ENCODE data around the gene ACTG2. TPM values are rescaled to one million over a fixed set of nuclear protein-coding genes. Genes with fewer than 3 reads are reported as not detected.
"Not testable (repeated sequence)": the region's sequence is repeated elsewhere in the genome, so short reads cannot be mapped to it uniquely, and the experiment has no call there.

Gene ACTG2
- total RNA-seq, 4 donors from 2014 or later, result 37.7 to 809 (median 109) TPM

- TF ChIP-seq POLR2A (IDR thresholded peaks at IDR 0.05) (no peak), CTCF (IDR thresholded peaks at IDR 0.05) (no peak)
- H3K9me3 ChIP-seq, result no peaks in the 10 kb centered on the region
- no peaks in the 10 kb centered on the region for H3K36me3 ChIP-seq
- WGBS, 2 donors, result 53 to 68% methylated on average over 6 of the region's 6 CpGs
- no peak for DNase-seq
- intact Hi-C loops (cut with DNase I), result no loop called here
- H3K27me3 ChIP-seq, result no peaks in the 10 kb centered on the region
- H3K4me3 ChIP-seq, result peak overlapping the region in 3 of 4 donors; percentile 40 to 58 (median 42)
- H3K4me1 ChIP-seq, result peaks cover 0 to 10% (median 0%) of the 10 kb centered on the region in 3 donors
- H3K27ac ChIP-seq, result peak overlapping the region; percentile 47 to 86 (median 80)
Observed at GRCh38 chr2:73897934-73898333, 5.1 kb downstream of the ACTG2 start.

- Histone ChIP-seq H3K27ac (peak overlapping the region in 3 of 4 donors; percentile 32 to 86 (median 48)), H3K36me3 (no peaks in the 10 kb centered on the region), H3K4me1 (peaks cover 0 to 10% (median 0%) of the 10 kb centered on the region in 3 donors), H3K4me3 (peak overlapping the region in 3 of 4 donors; percentile 38 to 42 (median 40)), H3K27me3 (no peaks in the 10 kb centered on the region), H3K9me3 (no peaks in the 10 kb centered on the region)
- intact Hi-C loops (cut with DNase I), result no loop called here
- TF ChIP-seq POLR2A (IDR thresholded peaks at IDR 0.05) (no peak), CTCF (IDR thresholded peaks at IDR 0.05) (no peak)
- WGBS, 2 donors, result 77 to 79% methylated on average over 6 to 8 of the region's 8 CpGs
- DNase-seq, result no peak
Observed at GRCh38 chr2:73899801-73900336, 7.1 kb downstream of the ACTG2 start.

GRCh38 chr2:73901143-73901542 lies 8.3 kb downstream of the ACTG2 start:
- H3K27me3 ChIP-seq, result no peaks in the 10 kb centered on the region
- no peak for DNase-seq
- TF ChIP-seq POLR2A (IDR thresholded peaks at IDR 0.05), result no peak
- TF ChIP-seq CTCF (IDR thresholded peaks at IDR 0.05), result no peak
- H3K4me3 ChIP-seq, result peak overlapping the region in 1 of 4 donors; percentile 9
- no peaks in the 10 kb centered on the region for H3K9me3 ChIP-seq
- intact Hi-C loops (cut with DNase I), result no loop called here
- H3K27ac ChIP-seq, result peak overlapping the region in 2 of 4 donors; percentile 14 to 86
- 59 to 73% methylated on average over 3 to 10 of the region's 10 CpGs for WGBS, 2 donors
- no peaks in the 10 kb centered on the region for H3K36me3 ChIP-seq
- peaks cover 0 to 10% (median 0%) of the 10 kb centered on the region in 3 donors for H3K4me1 ChIP-seq

DNA sequence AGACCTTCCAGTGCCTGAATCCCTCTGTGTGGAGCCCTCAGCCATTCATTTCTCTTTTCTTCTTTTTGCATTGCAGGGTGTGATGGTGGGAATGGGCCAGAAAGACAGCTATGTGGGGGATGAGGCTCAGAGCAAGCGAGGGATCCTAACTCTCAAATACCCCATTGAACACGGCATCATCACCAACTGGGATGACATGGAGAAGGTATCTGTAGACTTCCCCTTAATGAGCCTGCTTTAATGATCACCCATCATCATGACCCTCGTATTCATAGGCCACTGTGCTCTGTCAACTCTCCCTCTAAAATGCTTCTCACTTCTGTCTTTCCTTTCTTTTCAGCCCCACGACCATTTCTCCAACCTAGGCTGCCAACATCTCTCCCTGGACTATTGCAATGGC lies 9.5 kb downstream of the ACTG2 start:
- 74 to 83% methylated on average over 3 to 4 of the region's 4 CpGs for WGBS, 2 donors
- no peaks in the 10 kb centered on the region for H3K9me3 ChIP-seq
- peaks cover 0 to under 1% (median 0%) of the 10 kb centered on the region in 3 donors for H3K4me1 ChIP-seq
- intact Hi-C loops (cut with DNase I), result no loop called here
- no peaks in the 10 kb centered on the region for H3K36me3 ChIP-seq
- TF ChIP-seq POLR2A (IDR thresholded peaks at IDR 0.05) (no peak), CTCF (IDR thresholded peaks at IDR 0.05) (no peak)
- H3K27me3 ChIP-seq, result no peaks in the 10 kb centered on the region
- no peak overlapping the region for H3K4me3 ChIP-seq
- H3K27ac ChIP-seq, result peak overlapping the region in 2 of 4 donors; percentile 17 to 27
- no peak for DNase-seq

GRCh38 chr2:73903313-73903712 lies 10.5 kb downstream of the ACTG2 start:
- Histone ChIP-seq H3K27me3 (no peaks in the 10 kb centered on the region), H3K4me1 (peaks cover 0 to 6% (median 3%) of the 10 kb centered on the region in 3 donors), H3K36me3 (no peaks in the 10 kb centered on the region), H3K9me3 (no peaks in the 10 kb centered on the region), H3K4me3 (no peak overlapping the region), H3K27ac (no peak overlapping the region)
- TF ChIP-seq CTCF (IDR thresholded peaks at IDR 0.05), result no peak
- no peak for TF ChIP-seq POLR2A (IDR thresholded peaks at IDR 0.05)
- intact Hi-C loops (cut with DNase I), result no loop called here
- no peak for DNase-seq
- 61 to 74% methylated on average over 4 of the region's 4 CpGs for WGBS, 2 donors

DNA sequence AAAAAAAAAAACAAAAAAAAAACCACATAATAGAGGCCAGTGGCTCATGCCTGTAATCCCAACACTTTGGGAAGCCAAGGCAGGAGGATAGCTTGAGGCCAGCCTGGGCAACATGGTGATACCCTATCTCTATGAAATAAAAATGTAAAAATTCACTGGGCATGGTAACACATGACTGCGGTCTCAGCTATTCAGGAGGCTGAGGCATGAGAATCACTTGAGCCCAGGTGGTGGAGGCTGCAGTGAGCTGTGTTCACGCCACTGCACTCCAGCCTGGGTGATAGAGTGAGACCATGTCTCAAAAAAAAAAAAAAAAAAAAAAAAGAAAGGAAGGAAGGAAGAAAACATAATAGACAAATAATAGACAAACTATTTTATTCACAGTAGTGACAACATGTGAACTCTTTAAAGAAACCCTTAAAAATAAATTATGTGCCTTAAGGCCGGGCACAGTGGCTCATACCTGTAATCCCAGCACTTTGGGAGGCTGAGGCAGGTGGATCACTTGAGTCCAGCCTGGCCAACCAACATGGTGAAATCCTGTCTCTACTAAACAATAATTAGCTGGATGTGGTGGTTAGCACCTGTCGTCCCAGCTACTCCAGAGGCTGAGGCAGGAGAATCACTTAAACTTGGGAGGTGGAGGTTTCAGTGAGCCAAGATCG lies 11.3 kb downstream of the ACTG2 start:
- H3K36me3 ChIP-seq; H3K4me3 ChIP-seq; intact Hi-C loops (cut with DNase I); H3K27ac ChIP-seq; DNase-seq; H3K27me3 ChIP-seq; H3K9me3 ChIP-seq: not testable (repeated sequence)
- 69 to 81% methylated on average over 4 to 5 of the region's 5 CpGs for WGBS, 2 donors
- peaks cover 0 to 14% (median 3%) of the 10 kb centered on the region in 3 donors for H3K4me1 ChIP-seq

All from esophagus squamous epithelium (tissue), 5 donors.